Activated CD4-positive, CD25-positive, alpha-beta regulatory T cell treated with anti-CD3 and anti-CD28 coated beads, Interleukin-2, amount 50 U/mL, for 72 hours (primary cell): Measurements from ENCODE around the gene ADAM12.
"Not testable (repeated sequence)": the region's sequence is repeated elsewhere in the genome, so short reads cannot be mapped to it uniquely, and the experiment has no call there.

Experiments
- DNase-seq: peaks from one replicate; pipeline ENCODE4 v3.0.0; 2021

Gene ADAM12

DNA sequence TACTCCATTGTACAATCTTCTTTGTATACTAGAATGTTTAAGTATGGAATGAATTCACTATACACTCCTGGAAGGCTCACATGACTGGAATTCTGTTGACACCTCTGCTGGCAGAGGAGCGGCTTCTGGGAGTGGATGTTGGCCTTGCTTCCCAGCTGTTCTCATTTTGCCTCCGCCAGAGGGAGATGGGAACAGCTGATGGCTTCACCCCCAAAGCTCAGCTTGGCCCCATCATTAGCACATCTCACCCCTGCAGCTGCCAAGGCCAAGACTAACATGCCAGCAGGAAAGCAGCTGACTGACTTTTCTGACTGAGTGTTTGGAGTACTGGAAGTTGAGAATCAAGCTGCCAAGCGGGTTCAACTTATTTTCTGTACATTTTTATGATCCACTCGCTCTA is 15.1 kb downstream of the ADAM12 start:
- no peak for DNase-seq

DNA sequence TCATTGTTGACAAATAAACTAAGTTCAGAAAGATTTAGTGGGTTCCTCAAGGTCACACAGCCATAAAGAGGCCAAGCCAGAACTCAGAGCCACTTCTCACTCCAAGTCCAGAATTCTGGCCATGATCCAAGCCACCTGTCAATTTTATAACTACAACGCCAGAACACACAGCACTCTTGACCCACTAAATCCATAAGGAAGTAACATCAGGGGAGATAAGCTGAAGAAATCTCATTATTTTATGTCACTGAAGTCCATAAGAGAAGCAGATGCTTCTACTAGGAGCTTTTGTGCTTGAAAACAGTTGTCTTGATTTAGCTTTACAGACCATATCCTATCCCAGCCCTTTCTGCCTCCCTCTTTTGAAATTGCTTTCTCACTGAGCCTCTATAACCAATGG is 15.9 kb downstream of the ADAM12 start:
- no peak for DNase-seq

DNA sequence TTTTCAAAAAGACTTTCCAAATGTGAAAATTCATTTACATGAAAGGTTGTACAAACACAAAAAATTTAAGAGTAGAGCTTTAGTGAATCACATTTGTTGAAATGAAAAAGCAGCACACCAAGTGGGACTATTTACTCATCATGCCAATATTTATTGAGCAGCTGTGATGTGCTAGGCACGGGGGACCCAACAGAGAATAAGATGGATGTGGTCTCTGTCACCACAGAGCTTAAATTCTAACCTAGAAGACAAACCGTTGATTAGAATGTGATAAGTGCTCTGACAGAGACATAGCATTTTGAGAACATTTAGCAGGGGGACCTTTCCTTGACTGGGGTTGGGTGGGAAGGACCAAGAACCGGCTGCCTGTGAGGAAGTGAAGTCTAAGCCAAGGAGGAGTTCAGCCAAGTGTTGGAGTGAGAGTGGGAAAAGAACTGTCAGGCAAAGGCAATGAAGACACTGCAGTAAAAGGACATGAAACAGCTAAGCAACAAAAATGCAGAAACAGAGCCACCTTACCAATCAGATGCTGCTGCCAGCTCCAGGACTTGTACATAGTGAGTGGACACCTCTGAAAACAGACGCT is 19.1 kb downstream of the ADAM12 start:
- DNase-seq = no peak

GRCh38 chr10:126357169-126357568 is 31.1 kb downstream of the ADAM12 start:
- no peak for DNase-seq

GRCh38 chr10:126353666-126354065 is 34.6 kb downstream of the ADAM12 start:
- no peak for DNase-seq

GRCh38 chr10:126352453-126352852 is 35.8 kb downstream of the ADAM12 start:
- DNase-seq = no peak

DNA sequence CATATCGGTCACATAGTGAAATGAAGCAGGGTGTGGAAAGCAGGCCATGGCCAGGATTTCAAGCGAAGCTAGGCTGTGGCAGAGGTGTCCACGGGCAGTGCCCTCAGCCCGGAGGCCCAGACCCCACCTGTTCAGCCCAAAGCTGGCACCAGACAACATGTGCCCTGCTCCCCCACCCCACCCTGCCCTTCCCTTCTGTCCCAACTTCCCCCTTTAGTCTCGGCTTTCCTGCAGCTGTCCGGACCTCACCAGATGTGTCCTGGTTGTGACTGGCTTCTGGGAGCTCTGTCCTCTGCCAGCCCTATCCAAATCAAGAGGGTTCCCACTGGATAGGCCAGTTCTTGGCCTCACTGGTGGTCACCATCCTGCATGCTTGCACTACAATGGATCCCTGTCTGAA is 37.3 kb downstream of the ADAM12 start:
- DNase-seq = no peak

DNA sequence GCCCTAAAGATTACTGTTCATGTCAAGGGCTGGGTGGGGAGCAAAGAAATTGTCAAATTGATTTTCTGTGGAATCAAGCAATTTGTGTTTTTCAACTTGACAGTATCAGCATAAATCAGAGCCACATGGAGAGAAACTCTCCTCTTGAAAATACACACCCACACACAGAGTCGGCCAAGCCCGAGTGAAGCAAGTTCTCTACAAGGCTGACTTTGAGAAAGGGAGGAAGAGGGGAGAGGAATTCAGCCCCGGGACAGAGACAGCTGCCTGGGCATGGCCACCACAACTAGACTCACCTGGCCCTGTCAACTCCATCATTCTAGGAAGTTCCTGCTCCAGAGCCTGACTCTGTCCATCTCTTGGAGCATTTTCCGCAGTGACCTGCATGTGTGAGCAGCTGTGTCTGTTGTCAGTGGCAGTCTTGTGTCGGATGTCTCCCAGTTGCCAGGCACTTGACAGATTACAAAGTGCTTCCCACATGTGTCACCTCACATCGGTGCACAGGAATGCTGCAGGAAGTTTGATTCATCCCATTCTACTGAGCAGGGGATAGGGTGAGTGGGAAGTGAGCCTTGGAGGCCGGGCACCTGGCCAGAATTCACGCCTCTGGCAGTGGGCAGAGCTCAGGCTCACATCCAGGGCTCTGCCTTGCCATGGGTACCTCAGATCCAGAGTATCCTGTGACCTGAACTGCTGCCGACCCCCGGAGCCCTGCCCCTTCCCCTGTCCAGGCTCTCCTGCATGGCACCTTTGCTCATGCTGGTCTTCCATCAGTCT is 37.9 kb downstream of the ADAM12 start:
- no peak for DNase-seq

DNA sequence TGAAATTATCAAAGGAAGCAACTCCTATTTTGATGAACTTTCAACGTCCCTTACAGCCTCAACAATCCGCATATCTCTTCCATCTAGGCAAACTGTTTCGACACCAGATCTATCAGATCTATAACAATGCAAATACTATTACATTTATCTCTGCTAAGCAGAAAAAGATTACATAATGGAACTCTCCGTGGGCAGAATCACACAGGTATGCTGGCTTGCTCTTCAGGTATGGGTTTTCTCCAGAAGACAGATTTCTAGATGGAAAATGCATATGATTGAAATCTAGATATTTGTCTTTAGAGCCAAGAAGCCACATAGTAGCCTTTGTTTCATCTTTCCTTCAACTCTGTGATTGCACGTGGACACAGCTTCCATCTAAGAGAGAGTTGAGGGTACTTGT is 38.6 kb downstream of the ADAM12 start:
- no peak for DNase-seq

GRCh38 chr10:126349101-126349500 is 39.2 kb downstream of the ADAM12 start:
- no peak for DNase-seq

- not testable (repeated sequence) for DNase-seq
Measured at GRCh38 chr10:126343496-126343895, 44.8 kb downstream of the ADAM12 start.

GRCh38 chr10:126342680-126343079 is 45.6 kb downstream of the ADAM12 start:
- DNase-seq = no peak

- DNase-seq = no peak
Measured at GRCh38 chr10:126341491-126341890, 46.8 kb downstream of the ADAM12 start.

GRCh38 chr10:126337251-126337810 is 50.9 kb downstream of the ADAM12 start:
- DNase-seq = no peak

GRCh38 chr10:126336801-126337200 is 51.5 kb downstream of the ADAM12 start:
- DNase-seq = no peak

GRCh38 chr10:126334272-126334671 is 54.0 kb downstream of the ADAM12 start:
- no peak for DNase-seq

DNA sequence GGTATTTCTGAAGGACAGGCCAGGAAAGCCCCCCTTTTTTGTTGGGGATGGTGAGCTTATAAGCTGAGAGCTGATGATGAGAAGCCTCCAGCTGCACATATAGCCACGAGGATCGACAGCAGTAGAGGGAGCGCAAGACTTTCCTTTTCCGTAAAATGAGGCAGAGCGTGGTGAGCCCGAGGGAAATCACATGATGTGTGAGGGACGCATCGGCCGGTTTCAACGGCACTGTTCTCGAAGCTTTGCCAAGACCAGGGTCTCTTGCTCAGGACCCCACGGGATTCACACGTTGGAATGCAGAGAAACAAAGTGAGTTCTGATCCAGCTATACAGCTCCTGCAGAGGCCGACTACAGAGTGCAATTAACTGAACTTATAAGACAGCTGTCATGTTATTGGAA is 55.7 kb downstream of the ADAM12 start:
- DNase-seq = no peak

GRCh38 chr10:126331101-126331500 is 57.2 kb downstream of the ADAM12 start:
- no peak for DNase-seq

- DNase-seq = no peak
Measured at GRCh38 chr10:126324826-126325225, 63.5 kb downstream of the ADAM12 start.

DNA sequence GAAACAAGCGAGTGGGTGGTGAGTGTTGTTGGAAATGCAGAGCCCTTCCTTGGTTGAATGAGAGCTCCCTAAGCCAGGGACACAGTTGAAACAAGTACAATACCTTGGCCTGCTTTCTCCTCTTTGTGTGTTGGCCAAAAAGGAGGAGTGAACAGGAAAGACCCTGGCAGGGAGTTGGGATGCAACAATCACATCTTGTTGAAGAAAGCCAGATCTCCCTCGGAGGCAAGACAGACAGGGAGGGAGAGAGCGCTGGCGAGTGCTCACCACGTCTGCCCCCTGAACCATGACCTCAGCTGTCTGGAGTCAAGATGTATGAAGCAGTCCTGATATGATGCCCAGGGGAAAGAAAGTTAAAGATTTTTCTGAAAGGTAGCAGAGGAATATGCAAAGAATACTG is 66.8 kb downstream of the ADAM12 start:
- no peak for DNase-seq

- DNase-seq = no peak
Measured at GRCh38 chr10:126317751-126318150, 70.5 kb downstream of the ADAM12 start.

- no peak for DNase-seq
Measured at GRCh38 chr10:126315494-126316177, 72.6 kb downstream of the ADAM12 start.

DNA sequence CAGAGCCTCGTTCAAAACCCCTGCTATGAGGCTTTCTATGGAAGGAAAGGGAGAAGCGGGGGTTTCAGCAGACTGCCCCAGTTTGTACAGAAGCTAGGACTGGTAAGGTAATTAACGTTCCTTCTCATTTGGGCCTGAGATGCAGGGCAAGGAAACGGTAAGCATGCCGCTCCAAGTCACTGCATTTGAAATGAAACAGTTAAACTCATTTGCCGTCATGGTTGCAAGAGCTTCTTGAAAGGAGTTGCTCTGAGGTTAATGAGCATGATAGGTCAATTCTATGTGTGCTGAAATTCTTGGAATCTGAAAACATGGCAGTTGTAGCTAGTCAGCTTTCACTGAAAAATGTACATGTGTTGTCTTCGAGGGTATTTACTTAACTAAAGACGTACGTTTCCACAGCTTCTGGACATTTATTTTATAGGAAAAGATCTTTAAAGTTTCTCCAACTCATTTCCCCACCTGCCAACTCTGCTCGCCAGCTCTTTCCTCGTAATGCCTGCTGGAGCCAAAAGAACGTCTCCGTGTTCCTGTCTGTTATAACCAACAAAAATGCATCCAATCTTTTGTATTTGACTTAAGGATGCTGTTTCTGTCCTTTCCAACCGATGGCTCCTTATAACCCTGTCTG is 73.3 kb downstream of the ADAM12 start:
- no peak for DNase-seq
